DND-41 (cell line): Measurements from ENCODE around the gene PRKCA.

Source experiments
- ATAC-seq: fragments of 200-7000 bp; cut with Tn5 transposase; 3 replicates; pipeline ENCODE4 v1.9.1; 2021; ENCODE audit warnings: low read depth; ENCODE audit not compliant: insufficient read depth
- DNase-seq: peaks from one replicate; pipeline ENCODE4 v3.0.0-alpha.2; 2020
- H2AFZ ChIP-seq: 2 replicates; pipeline ENCODE4 v1.6.0; 2012; ENCODE audit warnings: low read depth, low read length
- H3K27ac ChIP-seq: 2 replicates; pipeline ENCODE4 v1.5.1; 2012; ENCODE audit warnings: low read length, inconsistent platforms
- H3K27me3 ChIP-seq: fragments of 200-600 bp; sonication (generic); 2 replicates; pipeline ENCODE4 v1.6.0; 2012; ENCODE audit warnings: low read length, mild to moderate bottlenecking, inconsistent platforms; ENCODE audit not compliant: insufficient read depth, poor library complexity
- H3K36me3 ChIP-seq: 2 replicates; pipeline ENCODE4 v1.5.1; 2012; ENCODE audit warnings: low read length, inconsistent platforms; ENCODE audit not compliant: insufficient read depth
- H3K4me1 ChIP-seq: 2 replicates; pipeline ENCODE4 v1.5.1; 2012; ENCODE audit warnings: mild to moderate bottlenecking, low read length; ENCODE audit not compliant: insufficient read depth
- H3K4me2 ChIP-seq: 2 replicates; pipeline ENCODE4 v1.6.0; 2012; ENCODE audit warnings: mild to moderate bottlenecking, moderate library complexity, low read length, inconsistent platforms; ENCODE audit not compliant: insufficient read depth
- H3K4me3 ChIP-seq, 2 experiments: fragments of 200-600 bp in 1 of 2; shearing (Covaris generic) in 1 of 2; 2 replicates each; pipeline ENCODE4 v1.5.1; 2012 to 2016; ENCODE audit warnings: inconsistent platforms in 2 of 2, low read length in 2 of 2, mild to moderate bottlenecking in 2 of 2, low read depth in 1 of 2, moderate library complexity in 1 of 2
- H3K79me2 ChIP-seq: 2 replicates; pipeline ENCODE4 v1.6.0; 2012; ENCODE audit warnings: low read length, inconsistent platforms; ENCODE audit not compliant: insufficient read depth
- H3K9ac ChIP-seq: 2 replicates; pipeline ENCODE4 v1.6.0; 2012; ENCODE audit warnings: low read depth, mild to moderate bottlenecking, inconsistent platforms, low read length, moderate library complexity
- H3K9me3 ChIP-seq: 2 replicates; pipeline ENCODE4 v1.5.1; 2012; ENCODE audit warnings: low read length, moderate library complexity, mild to moderate bottlenecking, inconsistent platforms; ENCODE audit not compliant: insufficient read depth, severe bottlenecking
- H4K20me1 ChIP-seq: 2 replicates; pipeline ENCODE4 v1.6.0; 2012; ENCODE audit warnings: low read length; ENCODE audit not compliant: insufficient read depth
- CTCF ChIP-seq: IDR thresholded peaks from 2 replicates; pipeline ENCODE4 v1.5.1; 2012; ENCODE audit warnings: borderline replicate concordance, low read length, moderate library complexity, mild to moderate bottlenecking; ENCODE audit not compliant: poor library complexity, severe bottlenecking; ENCODE audit errors: extremely low read depth
- EZH2 ChIP-seq: IDR thresholded peaks from 3 replicates; pipeline ENCODE4 v1.6.1; 2012; ENCODE audit warnings: borderline replicate concordance, low read depth, mild to moderate bottlenecking, moderate library complexity, low read length, inconsistent platforms; ENCODE audit not compliant: severe bottlenecking

The PRKCA gene

GRCh38 chr17:66562119-66562518, 259.7 kb downstream of the PRKCA start:
- Histone ChIP-seq H3K27me3 (no peaks in the 10 kb centered on the region), H3K4me2 (no peak overlapping the region), H3K9me3 (no peaks in the 10 kb centered on the region), H3K4me1 (peaks cover 9% of the 10 kb centered on the region; the same call in 1 of the 2 replicates), H3K27ac (no peak overlapping the region), H3K36me3 (no peaks in the 10 kb centered on the region), H3K79me2 (peaks cover 4% of the 10 kb centered on the region; the same call in 1 of the 2 replicates), H2AFZ (no peak overlapping the region), H4K20me1 (no peaks in the 10 kb centered on the region), H3K4me3 (no peak overlapping the region), H3K9ac (no peak overlapping the region)
- ATAC-seq (no peak), DNase-seq (no peak)
- TF ChIP-seq EZH2 (no peak), CTCF (no peak)

- Histone ChIP-seq H3K27me3 (no peaks in the 10 kb centered on the region), H3K4me1 (peaks cover 22% of the 10 kb centered on the region), H3K4me3 (no peak overlapping the region), H2AFZ (no peak overlapping the region), H3K9ac (no peak overlapping the region), H4K20me1 (no peaks in the 10 kb centered on the region; the same call in 1 of the 2 replicates), H3K27ac (no peak overlapping the region), H3K4me2 (no peak overlapping the region), H3K79me2 (peaks cover 3% of the 10 kb centered on the region; the same call in 1 of the 2 replicates), H3K9me3 (no peaks in the 10 kb centered on the region), H3K36me3 (no peaks in the 10 kb centered on the region; the same call in 1 of the 2 replicates)
- no peak for TF ChIP-seq CTCF
- no peak for TF ChIP-seq EZH2
- DNase-seq (no peak), ATAC-seq (no peak)
Measured at GRCh38 chr17:66564992-66565465, 262.6 kb downstream of the PRKCA start.

- Histone ChIP-seq H3K27ac (peak overlapping the region; percentile 42; the same call in 1 of the 2 replicates), H3K4me2 (no peak overlapping the region), H3K9me3 (no peaks in the 10 kb centered on the region), H3K9ac (no peak overlapping the region), H3K4me3 (no peak overlapping the region), H3K27me3 (no peaks in the 10 kb centered on the region), H4K20me1 (no peaks in the 10 kb centered on the region; the same call in 1 of the 2 replicates), H3K79me2 (0 out of 2 replicates have a peak, but pooled peaks cover 3% of the 10 kb centered on the region), H3K4me1 (peaks cover 22% of the 10 kb centered on the region), H2AFZ (no peak overlapping the region), H3K36me3 (no peaks in the 10 kb centered on the region; the same call in 1 of the 2 replicates)
- ATAC-seq: peak; percentile 91
- peak; percentile 78 for DNase-seq
- TF ChIP-seq CTCF (peak; percentile 87), EZH2 (no peak)
Measured at GRCh38 chr17:66567234-66568170, 265.1 kb downstream of the PRKCA start.
